Rectal smooth muscle tissue (tissue), 1 donor: Measurements from ENCODE around the gene SRSF3.
A peak's percentile ranks its signal among the peaks of the same experiment; 100 is the strongest.

Experiments
- H3K27ac ChIP-seq: one replicate; pipeline ENCODE4 v1.7.0; 2013; ENCODE audit warnings: low read depth, low read length, inconsistent platforms
- H3K27me3 ChIP-seq: one replicate; pipeline ENCODE4 v1.7.0; 2013; ENCODE audit warnings: low read length; ENCODE audit not compliant: control insufficient read depth, insufficient read depth
- H3K36me3 ChIP-seq: one replicate; pipeline ENCODE4 v1.7.0; 2013; ENCODE audit warnings: low read length; ENCODE audit not compliant: control insufficient read depth, insufficient read depth
- H3K4me1 ChIP-seq: one replicate; pipeline ENCODE4 v1.7.0; 2013; ENCODE audit warnings: low read length; ENCODE audit not compliant: control insufficient read depth, insufficient read depth
- H3K4me3 ChIP-seq: one replicate; pipeline ENCODE4 v1.7.0; 2013; ENCODE audit warnings: low read length
- H3K9ac ChIP-seq: one replicate; pipeline ENCODE4 v1.7.0; 2013; ENCODE audit warnings: low read length

The SRSF3 gene

GRCh38 chr6:36623547-36624459 is 29.6 kb downstream of the SRSF3 start:
- Histone ChIP-seq H3K36me3 (no peaks in the 10 kb centered on the region), H3K27me3 (no peaks in the 10 kb centered on the region), H3K9ac (peak overlapping the region; percentile 3), H3K4me1 (peaks cover 16% of the 10 kb centered on the region), H3K4me3 (no peak overlapping the region), H3K27ac (no peak overlapping the region)

DNA sequence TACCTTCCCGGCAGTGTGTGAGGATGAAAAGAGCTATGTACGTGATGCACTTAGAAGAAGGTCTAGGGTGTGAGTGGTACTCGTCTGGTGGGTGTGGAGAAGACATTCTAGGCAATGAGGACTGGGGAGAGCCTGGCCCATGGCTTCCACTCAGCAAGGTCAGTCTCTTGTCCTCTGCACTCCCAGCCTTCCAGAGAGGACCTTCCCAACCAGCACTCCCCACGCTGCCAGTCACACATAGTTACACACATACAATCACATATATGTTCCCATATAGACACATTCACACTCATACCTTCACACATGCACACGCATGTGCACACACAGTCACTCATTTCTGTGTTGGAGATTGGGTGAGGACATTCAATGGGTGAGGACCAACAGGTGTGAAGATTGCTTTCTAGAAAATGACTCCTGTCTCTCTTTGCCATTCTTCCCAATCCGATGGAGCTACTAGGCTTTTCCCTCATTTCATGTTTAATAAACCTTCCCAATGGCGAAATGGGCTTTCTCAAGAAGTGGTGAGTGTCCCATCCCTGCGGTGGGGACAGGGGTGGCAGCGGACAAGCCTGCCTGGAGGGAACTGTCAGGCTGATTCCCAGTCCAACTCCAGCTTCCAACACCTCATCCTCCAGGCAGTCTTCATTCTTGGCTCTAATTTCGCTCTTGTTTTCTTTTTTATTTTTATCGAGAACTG is 30.4 kb downstream of the SRSF3 start:
- no peaks in the 10 kb centered on the region for H3K27me3 ChIP-seq
- H3K4me3 ChIP-seq, result no peak overlapping the region
- no peak overlapping the region for H3K9ac ChIP-seq
- peaks cover 16% of the 10 kb centered on the region for H3K4me1 ChIP-seq
- no peak overlapping the region for H3K27ac ChIP-seq
- no peaks in the 10 kb centered on the region for H3K36me3 ChIP-seq

- Histone ChIP-seq H3K36me3 (no peaks in the 10 kb centered on the region), H3K4me1 (peaks cover 16% of the 10 kb centered on the region), H3K27ac (no peak overlapping the region), H3K4me3 (no peak overlapping the region), H3K9ac (no peak overlapping the region), H3K27me3 (no peaks in the 10 kb centered on the region)
Measured at GRCh38 chr6:36625158-36625919, 31.2 kb downstream of the SRSF3 start.

DNA sequence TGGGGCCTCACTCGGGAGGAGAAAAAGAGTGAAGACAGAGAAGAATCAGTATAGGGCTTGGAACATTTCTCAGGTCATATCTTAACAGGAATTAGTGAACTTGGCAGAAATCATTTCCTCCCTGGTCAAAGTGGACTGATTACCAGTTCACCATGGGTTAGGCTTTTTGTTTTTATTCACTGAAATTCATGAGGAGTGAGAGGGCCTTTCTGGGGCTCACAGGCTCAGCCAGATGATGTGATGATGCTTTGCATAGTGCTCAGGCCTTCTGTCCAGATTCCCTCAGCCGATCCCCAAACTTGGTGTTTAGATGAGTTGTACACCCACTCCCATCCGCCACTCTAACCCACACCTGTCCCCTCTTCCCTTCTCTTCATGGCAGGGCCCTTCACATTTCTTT is 32.5 kb downstream of the SRSF3 start:
- Histone ChIP-seq H3K9ac (no peak overlapping the region), H3K4me3 (no peak overlapping the region), H3K27ac (no peak overlapping the region), H3K27me3 (no peaks in the 10 kb centered on the region), H3K36me3 (no peaks in the 10 kb centered on the region), H3K4me1 (peaks cover 16% of the 10 kb centered on the region)

DNA sequence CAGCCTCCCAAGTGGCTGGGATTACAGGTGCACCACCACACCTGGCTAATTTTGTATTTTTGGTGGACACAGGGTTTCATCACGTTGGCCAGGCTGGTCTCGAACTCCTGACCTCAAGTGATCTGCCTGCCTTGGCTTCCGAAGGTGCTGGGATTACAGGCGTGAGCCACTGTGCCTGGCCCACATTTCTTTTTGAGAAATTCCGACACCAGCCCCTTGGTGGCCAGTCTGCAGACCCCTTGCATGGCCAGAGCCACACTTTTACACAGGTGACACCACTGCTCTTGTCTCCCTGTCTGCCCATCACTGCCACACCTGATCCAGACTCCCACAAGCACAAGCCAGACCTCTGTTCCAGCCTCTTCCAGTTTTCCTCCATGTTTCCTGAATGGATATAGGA is 33.0 kb downstream of the SRSF3 start:
- Histone ChIP-seq H3K27ac (peak overlapping the region; percentile 53), H3K4me3 (no peak overlapping the region), H3K36me3 (no peaks in the 10 kb centered on the region), H3K4me1 (peaks cover 16% of the 10 kb centered on the region), H3K27me3 (no peaks in the 10 kb centered on the region), H3K9ac (no peak overlapping the region)

- Histone ChIP-seq H3K9ac (no peak overlapping the region), H3K27ac (peak overlapping the region; percentile 53), H3K4me1 (peaks cover 16% of the 10 kb centered on the region), H3K36me3 (no peaks in the 10 kb centered on the region), H3K4me3 (no peak overlapping the region), H3K27me3 (no peaks in the 10 kb centered on the region)
Measured at GRCh38 chr6:36627801-36628246, 33.7 kb downstream of the SRSF3 start.

DNA sequence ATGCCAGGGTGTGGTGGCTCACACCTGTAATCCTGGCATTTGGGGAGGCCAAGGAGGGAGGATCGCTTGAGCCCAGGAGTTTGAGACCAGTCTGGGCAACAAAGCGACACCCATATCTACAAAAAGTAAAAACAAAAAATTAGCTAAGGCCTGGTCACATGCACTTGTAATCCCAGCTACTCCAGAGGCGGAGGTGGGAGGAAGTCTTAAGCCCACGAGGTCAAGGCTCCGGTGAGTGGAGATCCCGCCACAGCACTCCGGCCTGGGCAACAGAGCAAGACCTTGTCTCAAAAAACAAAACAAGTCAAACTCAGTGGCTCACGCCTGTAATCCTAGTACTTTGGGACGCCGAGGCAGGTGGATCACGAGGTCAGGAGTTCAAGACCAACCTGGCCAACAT is 35.6 kb downstream of the SRSF3 start:
- Histone ChIP-seq H3K27me3 (no peaks in the 10 kb centered on the region), H3K4me3 (no peak overlapping the region), H3K4me1 (peaks cover 8% of the 10 kb centered on the region), H3K9ac (no peak overlapping the region), H3K36me3 (no peaks in the 10 kb centered on the region), H3K27ac (no peak overlapping the region)

- Histone ChIP-seq H3K27me3 (no peaks in the 10 kb centered on the region), H3K4me3 (no peak overlapping the region), H3K4me1 (peaks cover 5% of the 10 kb centered on the region), H3K36me3 (no peaks in the 10 kb centered on the region), H3K9ac (no peak overlapping the region), H3K27ac (no peak overlapping the region)
Measured at GRCh38 chr6:36631326-36632011, 37.3 kb downstream of the SRSF3 start.

- H3K27ac ChIP-seq, result no peak overlapping the region
- H3K4me3 ChIP-seq, result no peak overlapping the region
- no peaks in the 10 kb centered on the region for H3K4me1 ChIP-seq
- H3K36me3 ChIP-seq, result no peaks in the 10 kb centered on the region
- H3K27me3 ChIP-seq, result no peaks in the 10 kb centered on the region
- no peak overlapping the region for H3K9ac ChIP-seq
Measured at GRCh38 chr6:36633370-36633769, 39.2 kb downstream of the SRSF3 start.

- H3K27me3 ChIP-seq, result no peaks in the 10 kb centered on the region
- H3K36me3 ChIP-seq, result no peaks in the 10 kb centered on the region
- no peaks in the 10 kb centered on the region for H3K4me1 ChIP-seq
- no peak overlapping the region for H3K27ac ChIP-seq
- H3K4me3 ChIP-seq, result no peak overlapping the region
- H3K9ac ChIP-seq, result no peak overlapping the region
Measured at GRCh38 chr6:36633915-36634314, 39.8 kb downstream of the SRSF3 start.

- H3K36me3 ChIP-seq, result no peaks in the 10 kb centered on the region
- H3K4me1 ChIP-seq, result no peaks in the 10 kb centered on the region
Measured at GRCh38 chr6:36634317-36635108, 40.4 kb downstream of the SRSF3 start.

More at GRCh38 chr6:36634317-36635108, 40.4 kb downstream of the SRSF3 start:
- Histone ChIP-seq H3K27me3 (no peaks in the 10 kb centered on the region), H3K4me3 (no peak overlapping the region), H3K9ac (no peak overlapping the region), H3K27ac (no peak overlapping the region)
